K562 (cell line): ENCODE results near the gene EDDM13. TPM values are rescaled to one million over a fixed set of nuclear protein-coding genes. Genes with fewer than 3 reads are reported as not detected.

ENCODE experiments used
- ATAC-seq: fragments of 200-7000 bp; cut with Tn5 transposase; 3 replicates; pipeline ENCODE4 v1.9.1; 2020; ENCODE audit warnings: moderate library complexity
- BruUV-seq: library from RNA; stranded (reverse); fragments of 400-500 nt; replicated peaks from 2 replicates; lab custom pipeline; 2021; lab: Mats Ljungman, UMichigan
- CTCF ChIA-PET: fragments of 300-600 bp; formaldehyde crosslinking; extraction: SDS; loops from one replicate; lab custom pipeline; 2021; ENCODE audit warnings: low intra/inter-chr PET ratio; lab: Yijun Ruan, JAX
- POLR2A ChIA-PET: fragments of 300-600, 350-650 bp; sonication (Branson Sonifier 250); formaldehyde crosslinking; extraction: SDS; loops from one replicate; lab custom pipeline; 2021; ENCODE audit warnings: antibody characterized with exemption, inconsistent platforms; lab: Yijun Ruan, JAX
- DNase-seq, 4 experiments: peaks; one replicate each; pipeline versions ENCODE4 v3.0.0 to v3.0.0-alpha.2; 2011 to 2018; ENCODE audit warnings: low spot score in 3 of 4, mixed read lengths in 3 of 4; ENCODE audit errors: extremely low read depth in 1 of 4
- FAIRE-seq: peaks from 2 replicates; lab custom pipeline; 2011; peaks lifted over from hg19 to GRCh38; lab: Jason Lieb, UNC
- H2AFZ ChIP-seq: 2 replicates; pipeline ENCODE4 v1.6.0; 2011; ENCODE audit warnings: low read depth, low read length, control low read depth, inconsistent platforms
- H3K27ac ChIP-seq: fragments of 200-600 bp; 3 replicates; pipeline ENCODE4 v1.8.0; 2011; ENCODE audit warnings: low read depth, mild to moderate bottlenecking, control low read depth, inconsistent platforms, low read length, moderate library complexity, mixed read lengths; ENCODE audit errors: extremely low read depth
- H3K27me3 ChIP-seq, 2 experiments: fragments of 300-600 bp in 1 of 2; 2 replicates in 1 of 2; 3 replicates in 1 of 2; pipeline versions ENCODE4 v1.6.0 to v1.8.0; 2011; ENCODE audit warnings: inconsistent platforms in 2 of 2, low read length in 2 of 2, mild to moderate bottlenecking in 1 of 2, mixed read lengths in 1 of 2, moderate library complexity in 1 of 2; ENCODE audit not compliant: control insufficient read depth in 2 of 2, insufficient read depth in 2 of 2
- H3K36me3 ChIP-seq: fragments of 300-600 bp; 3 replicates; pipeline ENCODE4 v1.8.0; 2011; ENCODE audit warnings: mild to moderate bottlenecking, low read length, inconsistent platforms; ENCODE audit not compliant: control insufficient read depth, insufficient read depth
- H3K4me1 ChIP-seq, 2 experiments: fragments of 200-600 bp in 1 of 2; replicated peaks in 1 of 2; 2 replicates in 1 of 2; 3 replicates in 1 of 2; pipeline versions ENCODE4 v1.5.1 to v1.8.0; 2011; ENCODE audit warnings: inconsistent platforms in 2 of 2, low read length in 2 of 2, mild to moderate bottlenecking in 1 of 2, mixed read lengths in 1 of 2, moderate library complexity in 1 of 2; ENCODE audit not compliant: control insufficient read depth in 2 of 2, insufficient read depth in 2 of 2
- H3K4me2 ChIP-seq: 2 replicates; pipeline ENCODE4 v1.6.1; 2011; ENCODE audit warnings: low read length, control low read depth, inconsistent platforms, mixed read lengths; ENCODE audit not compliant: insufficient read depth
- H3K4me3 ChIP-seq: fragments of 200-600 bp; sonication (generic), shearing (Covaris generic); 2 replicates; pipeline ENCODE4 v1.5.1; 2016; ENCODE audit warnings: control low read depth, inconsistent platforms
- H3K79me2 ChIP-seq: fragments of 200-600 bp; 3 replicates; pipeline ENCODE4 v1.8.0; 2011; ENCODE audit warnings: low read length, inconsistent platforms; ENCODE audit not compliant: control insufficient read depth, insufficient read depth
- H3K9ac ChIP-seq, 2 experiments: 2 replicates each; pipeline versions ENCODE4 v1.6.0 to v1.6.1; 2011; ENCODE audit warnings: low read depth in 2 of 2, low read length in 2 of 2, control low read depth in 1 of 2, inconsistent platforms in 1 of 2, mild to moderate bottlenecking in 1 of 2, mixed read lengths in 1 of 2; ENCODE audit not compliant: insufficient read depth in 1 of 2
- H3K9me1 ChIP-seq: one replicate; pipeline ENCODE4 v1.6.0; 2011; ENCODE audit warnings: inconsistent platforms, mild to moderate bottlenecking, low read length, moderate library complexity; ENCODE audit not compliant: control insufficient read depth, insufficient read depth
- H3K9me3 ChIP-seq: replicated peaks from 2 replicates; pipeline ENCODE4 v1.5.1; 2011; ENCODE audit warnings: low read depth, low read length, inconsistent platforms; ENCODE audit not compliant: control insufficient read depth, insufficient read depth
- H4K20me1 ChIP-seq: replicated peaks from 2 replicates; pipeline ENCODE4 v1.6.1; 2011; ENCODE audit warnings: low read length, inconsistent platforms, mixed read lengths; ENCODE audit not compliant: control insufficient read depth, insufficient read depth
- ARHGAP35 ChIP-seq: fragments of 450-650 bp; IDR thresholded peaks from 2 replicates; pipeline ENCODE4 v1.6.1; 2018; ENCODE audit not compliant: partially characterized antibody
- JUND ChIP-seq, 2 experiments: IDR thresholded peaks; 2 replicates in 1 of 2; 3 replicates in 1 of 2; pipeline ENCODE4 v1.6.1; 2011; ENCODE audit warnings: borderline replicate concordance in 2 of 2, low read depth in 2 of 2, low read length in 2 of 2, improper control_type of control experiment in 1 of 2, missing biosample characterization in 1 of 2, missing genetic modification characterization in 1 of 2, missing genetic modification reagents in 1 of 2
- NFIC ChIP-seq: fragments of 450-650 bp; IDR thresholded peaks from 2 replicates; pipeline ENCODE4 v1.6.1; 2017; ENCODE audit warnings: mild to moderate bottlenecking, inconsistent platforms
- RAD21 ChIP-seq, 2 experiments: fragments of 250-450 bp in 1 of 2; fragments of 450-650 bp in 1 of 2; sonication (Bioruptor Pico) in 1 of 2; formaldehyde crosslinking in 1 of 2; IDR thresholded peaks in 1 of 2; conservative IDR thresholded peaks in 1 of 2; 2 replicates each; pipeline versions ENCODE4 v1.4.0 to v1.8.0; 2020 to 2022; ENCODE audit warnings: mild to moderate bottlenecking in 2 of 2, moderate library complexity in 1 of 2
- TEAD2 ChIP-seq: fragments of 450-650 bp; IDR thresholded peaks from 2 replicates; pipeline ENCODE4 v1.6.1; 2016; ENCODE audit warnings: missing genetic modification characterization, control low read depth, missing compliant biosample characterization
- ZNF561 ChIP-seq: fragments of 450-650 bp; formaldehyde crosslinking; conservative IDR thresholded peaks from 2 replicates; pipeline ENCODE4 v1.4.0; 2020; ENCODE audit warnings: mild to moderate bottlenecking, moderate library complexity
- ZNF740 ChIP-seq, 3 experiments: fragments of 200-800 bp in 1 of 3; sonication (Bioruptor generic) in 1 of 3; sonication (generic) in 1 of 3; formaldehyde crosslinking in 1 of 3; IDR thresholded peaks; 2 replicates each; pipeline versions ENCODE4 v1.6.1 to v1.8.0; 2016 to 2022; ENCODE audit warnings: mild to moderate bottlenecking in 2 of 3, missing compliant biosample characterization in 2 of 3, missing genetic modification characterization in 2 of 3, missing genetic modification reagents in 1 of 3
- WGBS: fragments of 100-300 bp; shearing (Covaris generic); methylation state at CpG from one replicate; pipeline ENCODE4 v1.1.6; 2016; ENCODE audit warnings: low coverage, mixed read lengths; ENCODE audit not compliant: insufficient coverage; ENCODE audit errors: missing lambda C conversion rate; 5-methylcytosine and 5-hydroxymethylcytosine counted together
- in situ Hi-C: fragments of 300-500 bp; cut with MboI; formaldehyde crosslinking; loops from 4 replicates; pipeline ENCODE4 v1.15.0; 2018; ENCODE audit warnings: inconsistent platforms, mixed read lengths
- intact Hi-C: fragments of 100-400 bp; cut with micrococcal nuclease; formaldehyde crosslinking; loops from 2 replicates; pipeline ENCODE4 v1.14.2; 2022
- polyA plus RNA-seq, 8 experiments: library from polyadenylated mRNA; depleted of rRNA in 4 of 8; stranded (reverse) in 5 of 8; unstranded in 3 of 8; fragments of >200 nt; fragmentation: Nextera tagmentation in 2 of 8; fragmentation: Illumina TruSeq in 1 of 8; extraction: Ambion mirVana in 2 of 8; extraction: Trizol in 1 of 8; gene quantifications; 2 replicates each; pipeline versions ENCODE4 v1.2.1 to v1.2.3, GENCODE V29; 2011 to 2014; ENCODE audit warnings: inconsistent platforms in 1 of 8, missing spikeins in 1 of 8
- total RNA-seq, 7 experiments: library from RNA; depleted of rRNA in 6 of 7; stranded (reverse); fragments of >200 nt in 6 of 7; fragmentation: Illumina TruSeq in 2 of 7; extraction: Trizol in 2 of 7; gene quantifications; 2 replicates each; pipeline versions ENCODE4 v1.2.1 to v1.2.3, GENCODE V29; 2011 to 2021; ENCODE audit warnings: low replicate concordance in 1 of 7

EDDM13 gene
- total and polyA plus RNA-seq, 9 of the 15 experiments (the other 6 are each of a cell fraction or from before 2014, with no cell fraction given): 2.0 to 7.7 (median 4.1) TPM

GRCh38 chr19:56309511-56310185 is 37.1 kb downstream of the EDDM13 start (continued):
- peak; percentile 88 for TF ChIP-seq ZNF740 (CRISPR knock-in tag; IDR thresholded peaks at IDR 0.05)
- TF ChIP-seq ZNF740 (tag; IDR thresholded peaks at IDR 0.05): peak in 1 of 2 experiments; percentile 37; a peak in 1 of 4 replicates
- TF ChIP-seq RAD21 (CRISPR knock-in tag; conservative IDR thresholded peaks at IDR 0.05 in 1 of 2, IDR thresholded peaks at IDR 0.05 in 1 of 2): peak; percentile 65 to 92
- peak; percentile 39 for TF ChIP-seq JUND (IDR thresholded peaks at IDR 0.05; ENCODE audit: borderline replicate concordance, low read depth, low read length)
- TF ChIP-seq JUND (tag; IDR thresholded peaks at IDR 0.05; ENCODE audit: borderline replicate concordance, low read depth, low read length): no peak; the same call in 2 of the 3 replicates
- TF ChIP-seq ARHGAP35: no peak
- TF ChIP-seq ZNF561 (CRISPR knock-in tag): no peak

DNA sequence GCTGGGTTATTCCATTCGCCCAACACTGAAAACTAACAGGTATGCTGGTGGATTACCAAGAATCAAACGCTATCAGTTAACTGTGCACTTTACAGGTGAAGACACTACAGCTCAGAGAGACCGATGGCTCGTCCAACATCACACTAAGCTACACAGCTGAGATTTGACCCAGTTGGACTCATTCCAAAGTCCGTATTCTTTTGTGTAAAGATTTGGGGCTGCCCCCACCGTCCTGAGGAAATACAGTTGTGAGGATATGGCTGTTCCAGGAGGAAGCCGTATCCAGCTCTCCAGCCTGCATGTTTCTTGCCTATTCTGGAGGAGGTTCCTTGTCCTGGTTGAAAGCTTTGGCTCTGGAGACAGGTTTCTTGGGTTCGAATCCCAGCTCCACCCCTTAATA is 37.9 kb downstream of the EDDM13 start:
- Histone ChIP-seq H3K9me1 (peaks cover 2% of the 10 kb centered on the region), H3K27me3 (no peaks in the 10 kb centered on the region), H3K9ac (no peak overlapping the region), H2AFZ (no peak overlapping the region), H3K79me2 (peaks cover 7% of the 10 kb centered on the region), H3K4me1 (peaks cover 13 to 21% of the 10 kb centered on the region in 2 experiments), H3K36me3 (peaks cover 38% of the 10 kb centered on the region), H4K20me1 (no peaks in the 10 kb centered on the region), H3K4me2 (no peak overlapping the region), H3K27ac (no peak overlapping the region), H3K9me3 (peaks cover 3% of the 10 kb centered on the region; the same call in 1 of the 2 replicates), H3K4me3 (no peak overlapping the region)
- TF ChIP-seq TEAD2 (tag): no peak
- TF ChIP-seq NFIC: peak; percentile 35; the same call in 1 of the 2 replicates
- no peak for FAIRE-seq
- DNase-seq: no peak
- CTCF ChIA-PET: interaction anchor here (0.6 to 2.6 kb wide), 3 partner anchors 22 to 57 kb away, joined by 3 to 10 read pairs (median 5); no protein-coding TSS in a partner anchor
- WGBS: 78% methylated on average over 8 of the region's 8 CpGs
- POLR2A ChIA-PET: interaction anchor here (0.8 to 1.8 kb wide), 4 partner anchors 12 to 60 kb away, joined by 3 to 7 read pairs (median 4); no protein-coding TSS in a partner anchor
- ATAC-seq: no peak
- intact Hi-C loops (loop anchor here (5.0 kb wide), 1 partner anchor 42 kb away; no protein-coding TSS in a partner anchor), in situ Hi-C loops (loop anchor here (25.0 kb wide), 1 partner anchor 673 kb away; the partner anchor contains the start of genes CCDC106, ZNF580 and ZNF581)
- no TSS peak for BruUV-seq
